Neural crest cell (in vitro differentiated cells): ENCODE measurements around the gene RAB17. TPM values are rescaled to one million over a fixed set of nuclear protein-coding genes. Genes with fewer than 3 reads are reported as not detected.

Source experiments
- DNase-seq: peaks from one replicate; pipeline ENCODE4 v3.0.0; 2021; ENCODE audit warnings: low read depth, mixed read lengths, low spot score
- H3K27ac Mint-ChIP-seq: one replicate; pipeline ENCODE4 v1.8.0; 2021; ENCODE audit warnings: mild to moderate bottlenecking, mixed read lengths; ENCODE audit not compliant: unreplicated experiment
- H3K27me3 Mint-ChIP-seq: 2 replicates; pipeline ENCODE4 v1.8.0; 2021; ENCODE audit warnings: low read depth, mild to moderate bottlenecking, mixed read lengths
- H3K36me3 Mint-ChIP-seq: 2 replicates; pipeline ENCODE4 v1.8.0; 2021; ENCODE audit warnings: low read depth, mild to moderate bottlenecking, mixed read lengths
- H3K4me1 Mint-ChIP-seq: 2 replicates; pipeline ENCODE4 v1.8.0; 2021; ENCODE audit warnings: mixed read lengths
- H3K4me3 Mint-ChIP-seq: one replicate; pipeline ENCODE4 v1.8.0; 2021; ENCODE audit warnings: mild to moderate bottlenecking, mixed read lengths
- H3K9me3 Mint-ChIP-seq: 2 replicates; pipeline ENCODE4 v1.8.0; 2021; ENCODE audit warnings: mixed read lengths
- CTCF ChIP-seq: fragments of 200-600 bp; sonication (generic); conservative IDR thresholded peaks from 2 replicates; pipeline ENCODE4 v1.5.0; 2021; ENCODE audit warnings: antibody characterized with exemption, mild to moderate bottlenecking
- total RNA-seq: library from RNA; stranded (reverse); gene quantifications from 2 replicates; pipeline ENCODE4 v1.2.1, GENCODE V29; 2021

RAB17 gene
- total RNA-seq, 1 donor from 2014 or later = not detected

- Mint-ChIP-seq H3K36me3 (no peaks in the 10 kb centered on the region), H3K27ac (no peak overlapping the region), H3K27me3 (peaks cover 2% of the 10 kb centered on the region), H3K4me1 (peaks cover 18% of the 10 kb centered on the region), H3K4me3 (no peak overlapping the region), H3K9me3 (peaks cover under 1% of the 10 kb centered on the region)
- TF ChIP-seq CTCF = no peak
- DNase-seq = no peak
Observed at GRCh38 chr2:237581326-237581725, 9.2 kb downstream of the RAB17 start.

DNA sequence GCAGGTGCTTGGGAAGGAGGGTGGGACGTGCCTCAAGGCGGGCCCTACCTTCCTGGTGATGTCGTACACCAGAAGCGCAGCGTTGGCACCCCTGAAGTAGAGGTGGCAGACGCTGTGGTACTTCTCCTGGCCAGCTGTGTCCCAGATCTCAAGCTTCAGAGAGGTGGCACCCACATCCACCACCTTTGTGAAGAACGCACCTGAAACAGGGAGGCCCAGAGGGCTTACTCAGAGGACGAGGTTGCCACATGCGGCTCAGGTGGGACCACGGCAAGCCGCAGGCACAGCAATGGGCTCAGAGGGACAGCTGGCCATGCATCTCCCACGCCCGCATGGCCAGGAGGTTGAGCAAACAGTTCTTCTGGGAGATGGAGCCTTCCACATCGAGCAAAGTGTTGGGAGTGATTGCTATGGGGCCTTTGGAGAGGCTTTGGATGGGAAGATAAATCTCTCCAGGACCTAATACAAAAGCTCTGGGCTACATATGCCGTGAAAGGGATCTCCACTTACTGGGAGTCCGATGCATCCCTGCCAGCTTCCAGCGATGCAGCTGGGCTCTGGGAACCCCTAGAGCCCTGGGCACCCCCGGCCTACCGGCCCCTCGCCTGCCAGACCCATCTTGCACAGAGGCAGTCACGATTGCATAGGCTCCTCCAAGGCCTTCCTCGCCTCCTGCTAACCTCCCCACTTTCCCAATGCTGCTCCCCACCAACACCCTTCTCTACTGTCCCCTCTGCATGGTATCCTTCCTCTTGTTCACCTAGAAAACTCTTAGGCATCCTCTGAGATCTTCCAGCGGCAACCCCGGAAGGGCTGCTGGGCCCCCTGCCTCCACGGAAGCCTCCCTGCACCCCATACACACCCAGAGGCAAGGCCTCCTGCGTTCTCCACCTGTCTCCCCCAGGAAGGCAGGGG, 12.3 kb downstream of the RAB17 start:
- DNase-seq = no peak
- H3K36me3 Mint-ChIP-seq = no peaks in the 10 kb centered on the region
- no peak overlapping the region for H3K27ac Mint-ChIP-seq

DNA sequence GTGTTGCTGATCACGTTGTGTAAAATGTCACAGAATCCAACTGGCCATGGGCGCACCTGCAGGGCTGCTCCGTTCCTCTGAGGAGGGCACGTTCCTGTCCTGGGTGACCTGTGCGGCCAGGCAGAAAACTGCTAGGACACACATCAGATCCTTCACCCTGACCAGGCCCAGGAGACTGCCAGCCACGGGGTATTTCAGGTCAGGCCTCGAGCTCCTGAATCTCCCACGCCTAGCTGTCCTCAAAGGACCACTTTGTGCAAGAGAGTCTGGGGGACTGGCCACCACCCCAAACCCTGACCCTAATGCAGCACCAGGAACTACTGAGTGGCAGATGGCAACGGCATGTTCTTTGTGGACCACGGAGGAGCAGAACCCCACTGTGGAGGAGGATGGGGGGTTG, 13.1 kb downstream of the RAB17 start:
- TF ChIP-seq CTCF = no peak
- H3K4me3 Mint-ChIP-seq = no peak overlapping the region
- peaks cover 14% of the 10 kb centered on the region for H3K4me1 Mint-ChIP-seq
- no peak overlapping the region for H3K27ac Mint-ChIP-seq
- no peaks in the 10 kb centered on the region for H3K36me3 Mint-ChIP-seq
- peaks cover 2% of the 10 kb centered on the region for H3K27me3 Mint-ChIP-seq
- no peak for DNase-seq
- no peaks in the 10 kb centered on the region for H3K9me3 Mint-ChIP-seq

More for the DNA sequence above, 12.3 kb downstream of the RAB17 start:
- TF ChIP-seq CTCF = no peak
- Mint-ChIP-seq H3K27me3 (peaks cover 2% of the 10 kb centered on the region), H3K4me3 (no peak overlapping the region), H3K9me3 (no peaks in the 10 kb centered on the region), H3K4me1 (peaks cover 14% of the 10 kb centered on the region)

DNA sequence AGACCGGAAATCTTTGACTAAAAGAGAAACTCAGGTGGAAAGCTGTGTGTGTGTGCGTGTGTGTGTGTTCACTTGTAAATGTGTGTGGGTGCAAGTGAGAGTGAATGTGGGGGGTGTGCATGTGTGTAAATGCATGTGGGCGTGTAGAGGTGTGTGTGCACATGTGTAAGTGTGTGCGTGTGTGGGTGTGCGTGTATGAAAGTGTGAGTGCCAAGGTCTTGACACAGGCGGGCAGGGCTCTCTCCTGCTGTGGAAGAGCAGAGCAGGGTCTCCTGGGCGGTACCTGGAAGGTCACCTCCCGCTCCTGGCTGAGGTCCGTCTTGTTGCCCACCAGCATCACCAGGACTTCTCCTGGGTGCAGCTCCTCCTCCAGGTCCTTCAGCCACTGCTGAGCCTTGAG, 13.6 kb downstream of the RAB17 start:
- H3K36me3 Mint-ChIP-seq = no peaks in the 10 kb centered on the region
- DNase-seq = no peak
- H3K4me1 Mint-ChIP-seq = peaks cover 14% of the 10 kb centered on the region
- TF ChIP-seq CTCF = no peak
- no peak overlapping the region for H3K27ac Mint-ChIP-seq
- H3K27me3 Mint-ChIP-seq = peaks cover 2% of the 10 kb centered on the region
- no peaks in the 10 kb centered on the region for H3K9me3 Mint-ChIP-seq
- no peak overlapping the region for H3K4me3 Mint-ChIP-seq

GRCh38 chr2:237575869-237576862, 14.4 kb downstream of the RAB17 start:
- peaks cover 14% of the 10 kb centered on the region for H3K4me1 Mint-ChIP-seq
- TF ChIP-seq CTCF = no peak
- no peak overlapping the region for H3K4me3 Mint-ChIP-seq
- H3K27me3 Mint-ChIP-seq = peaks cover 2% of the 10 kb centered on the region
- no peaks in the 10 kb centered on the region for H3K36me3 Mint-ChIP-seq
- no peaks in the 10 kb centered on the region for H3K9me3 Mint-ChIP-seq
- no peak for DNase-seq
- peak overlapping the region; percentile 19 for H3K27ac Mint-ChIP-seq
